Measurements from ENCODE around the gene BBIP1.

The BBIP1 gene

DNA sequence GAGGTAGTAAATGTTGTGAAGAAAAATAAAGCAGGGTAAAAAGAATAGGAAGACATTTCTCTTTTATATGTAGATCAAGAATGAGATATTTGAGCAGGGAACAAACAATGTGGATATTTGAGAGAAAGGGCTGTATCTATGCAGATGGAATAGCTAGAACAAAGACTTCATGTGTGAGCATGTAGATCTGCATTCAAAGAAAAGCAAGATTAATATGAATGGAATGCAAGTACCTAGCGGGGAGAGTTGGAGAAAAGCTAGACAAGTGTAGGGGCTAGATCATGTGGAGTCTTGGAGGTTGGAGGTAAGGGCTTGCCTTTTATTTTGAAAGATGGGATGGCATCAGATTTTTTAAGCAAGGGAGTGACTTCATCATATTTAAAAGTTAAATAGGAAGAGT lies 27.5 kb upstream of the BBIP1 start:
- TF ChIP-seq, protein P1, sequence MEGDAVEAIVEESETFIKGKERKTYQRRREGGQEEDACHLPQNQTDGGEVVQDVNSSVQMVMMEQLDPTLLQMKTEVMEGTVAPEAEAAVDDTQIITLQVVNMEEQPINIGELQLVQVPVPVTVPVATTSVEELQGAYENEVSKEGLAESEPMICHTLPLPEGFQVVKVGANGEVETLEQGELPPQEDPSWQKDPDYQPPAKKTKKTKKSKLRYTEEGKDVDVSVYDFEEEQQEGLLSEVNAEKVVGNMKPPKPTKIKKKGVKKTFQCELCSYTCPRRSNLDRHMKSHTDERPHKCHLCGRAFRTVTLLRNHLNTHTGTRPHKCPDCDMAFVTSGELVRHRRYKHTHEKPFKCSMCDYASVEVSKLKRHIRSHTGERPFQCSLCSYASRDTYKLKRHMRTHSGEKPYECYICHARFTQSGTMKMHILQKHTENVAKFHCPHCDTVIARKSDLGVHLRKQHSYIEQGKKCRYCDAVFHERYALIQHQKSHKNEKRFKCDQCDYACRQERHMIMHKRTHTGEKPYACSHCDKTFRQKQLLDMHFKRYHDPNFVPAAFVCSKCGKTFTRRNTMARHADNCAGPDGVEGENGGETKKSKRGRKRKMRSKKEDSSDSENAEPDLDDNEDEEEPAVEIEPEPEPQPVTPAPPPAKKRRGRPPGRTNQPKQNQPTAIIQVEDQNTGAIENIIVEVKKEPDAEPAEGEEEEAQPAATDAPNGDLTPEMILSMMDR (IDR thresholded peaks at IDR 0.05; ENCODE audit: extremely low read depth, missing control alignments) = no peak
- no peak for DNase-seq (ENCODE audit: low spot score)

DNA sequence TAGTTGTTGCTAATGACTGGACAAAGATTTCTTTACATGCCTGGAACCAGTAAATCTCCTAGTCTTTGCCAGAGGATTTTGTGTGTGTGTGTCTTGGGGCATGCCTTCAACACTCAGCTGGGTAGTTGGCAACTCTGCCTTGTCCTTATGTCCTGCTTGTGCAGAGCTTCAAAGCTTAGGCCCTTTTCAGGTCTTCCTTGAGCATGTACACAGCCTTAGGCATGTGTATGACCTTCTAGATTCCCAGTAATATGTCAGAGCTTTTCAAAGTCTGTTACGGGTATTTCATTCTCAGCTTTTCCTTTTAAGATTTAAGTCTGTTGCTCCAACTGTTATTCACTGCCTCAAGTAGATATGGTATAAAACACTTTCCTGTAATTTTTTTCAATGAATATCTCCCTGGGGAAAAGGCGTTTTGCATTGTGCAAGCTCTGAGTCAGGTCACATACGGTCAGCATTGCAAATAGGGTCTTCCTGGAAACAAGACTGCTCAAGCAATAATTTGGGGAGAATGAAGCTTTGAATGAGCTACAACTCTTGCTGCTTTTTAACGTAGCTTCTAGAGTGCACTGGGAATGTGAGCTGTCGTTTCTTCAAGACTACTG lies 25.9 kb upstream of the BBIP1 start:
- TF ChIP-seq, protein P1 (IDR thresholded peaks at IDR 0.05; ENCODE audit: extremely low read depth, missing control alignments) = no peak
- no peak for DNase-seq (ENCODE audit: low spot score)

DNA sequence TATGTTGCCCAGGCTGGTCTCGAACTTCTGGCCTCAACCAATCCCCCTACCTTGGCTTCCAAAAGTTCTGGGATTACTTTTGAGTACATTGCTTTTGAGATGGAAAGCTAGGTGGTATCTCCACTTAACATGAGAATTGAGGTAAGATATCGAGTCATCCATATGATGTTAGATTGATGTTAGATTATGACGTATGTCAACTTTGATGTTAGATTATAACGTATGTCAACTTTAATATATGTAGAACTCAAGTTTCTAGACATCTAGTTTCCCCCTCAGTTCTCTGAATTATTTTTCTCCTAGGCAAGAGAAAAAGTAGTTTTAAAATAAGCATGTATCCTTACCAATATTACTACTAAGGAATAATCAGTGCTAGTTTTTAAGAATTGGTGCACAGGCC lies 20.4 kb upstream of the BBIP1 start:
- TF ChIP-seq, protein P1 (IDR thresholded peaks at IDR 0.05; ENCODE audit: extremely low read depth, missing control alignments) = no peak
- DNase-seq (ENCODE audit: low spot score) = no peak

DNA sequence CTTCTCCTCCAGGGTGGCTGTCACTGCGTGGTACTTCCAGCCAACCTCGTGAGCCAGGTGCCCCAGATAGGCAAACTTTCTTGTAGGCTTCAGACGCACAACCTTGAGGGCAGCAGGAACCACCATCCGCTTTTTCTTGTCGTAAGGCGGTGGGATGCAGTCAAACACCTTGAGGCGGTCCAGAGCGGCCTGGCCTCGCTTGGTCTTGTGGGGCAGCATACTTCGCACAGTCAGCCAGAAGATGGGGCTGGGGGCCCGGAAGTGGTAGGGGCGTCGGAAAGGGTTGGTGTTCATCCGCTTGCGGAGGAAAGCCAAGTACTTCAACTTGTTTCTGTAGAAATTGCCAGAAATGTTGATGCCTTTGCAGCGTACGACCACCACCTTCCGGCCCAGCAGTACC lies 17.8 kb upstream of the BBIP1 start:
- no peak for DNase-seq (ENCODE audit: low spot score)
- TF ChIP-seq, protein P1 (IDR thresholded peaks at IDR 0.05; ENCODE audit: extremely low read depth, missing control alignments) = no peak

DNA sequence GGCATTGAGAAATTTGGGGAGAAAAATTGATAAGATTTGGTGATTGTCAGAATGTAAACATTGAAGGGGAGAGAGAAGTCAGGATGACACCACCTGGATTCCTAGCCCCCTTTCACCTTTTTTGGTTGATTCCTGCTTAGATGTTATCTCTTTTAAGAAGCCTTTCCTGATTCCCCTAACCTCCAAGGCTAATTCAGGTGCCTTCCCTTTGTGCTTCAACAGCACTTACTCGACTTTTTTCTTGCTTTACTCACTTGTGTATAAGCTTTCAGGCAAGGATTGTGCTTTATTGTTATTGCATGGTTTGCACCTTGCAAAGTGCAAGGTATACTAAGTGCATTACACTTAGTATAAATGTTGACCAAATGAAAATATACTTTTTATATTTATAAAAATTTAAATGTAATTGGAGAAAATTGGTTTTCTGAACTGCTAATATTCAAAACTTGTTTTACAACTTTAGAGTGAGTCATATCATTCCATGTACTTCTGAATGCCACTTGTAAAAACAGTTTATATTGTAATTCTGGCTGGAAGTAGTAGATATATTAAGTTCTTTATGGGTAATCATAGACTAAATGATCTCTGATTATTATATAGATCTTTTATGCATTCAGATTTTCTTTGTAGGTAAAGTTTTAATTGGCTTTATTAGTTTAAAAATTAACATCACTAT lies 13.7 kb upstream of the BBIP1 start:
- no peak for DNase-seq (ENCODE audit: low spot score)
- TF ChIP-seq, protein P1 (IDR thresholded peaks at IDR 0.05; ENCODE audit: extremely low read depth, missing control alignments) = no peak

DNA sequence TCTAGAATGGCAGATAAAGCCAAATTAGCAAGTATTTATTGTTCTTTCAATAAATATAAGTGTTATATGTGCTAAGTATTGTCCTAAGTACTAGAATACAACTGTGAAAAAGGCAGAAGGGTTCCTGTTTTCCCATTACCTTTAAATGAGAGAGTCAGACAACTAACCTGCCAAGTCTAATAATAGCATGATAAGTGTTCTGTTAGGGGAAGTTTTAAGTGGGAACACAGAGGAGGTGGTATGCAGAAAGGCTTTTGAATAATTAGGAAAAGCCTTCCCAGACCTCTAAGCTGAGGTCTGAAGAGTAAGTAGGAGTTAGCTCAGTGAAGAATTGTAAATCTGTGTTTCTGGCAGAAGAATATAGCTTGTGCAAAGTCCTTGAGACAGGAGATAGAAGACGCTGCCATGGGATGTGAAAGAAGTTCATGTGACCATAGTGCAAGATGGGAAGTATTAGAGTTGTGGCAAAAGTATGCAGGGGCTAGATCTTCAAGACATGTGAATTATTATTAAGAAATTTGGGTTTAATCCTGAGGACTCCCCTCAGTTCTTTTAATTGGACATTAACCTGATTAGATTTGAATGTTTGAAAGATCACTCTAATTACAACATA lies 12.9 kb upstream of the BBIP1 start:
- TF ChIP-seq, protein P1 (IDR thresholded peaks at IDR 0.05; ENCODE audit: extremely low read depth, missing control alignments) = no peak
- DNase-seq (ENCODE audit: low spot score) = no peak

DNA sequence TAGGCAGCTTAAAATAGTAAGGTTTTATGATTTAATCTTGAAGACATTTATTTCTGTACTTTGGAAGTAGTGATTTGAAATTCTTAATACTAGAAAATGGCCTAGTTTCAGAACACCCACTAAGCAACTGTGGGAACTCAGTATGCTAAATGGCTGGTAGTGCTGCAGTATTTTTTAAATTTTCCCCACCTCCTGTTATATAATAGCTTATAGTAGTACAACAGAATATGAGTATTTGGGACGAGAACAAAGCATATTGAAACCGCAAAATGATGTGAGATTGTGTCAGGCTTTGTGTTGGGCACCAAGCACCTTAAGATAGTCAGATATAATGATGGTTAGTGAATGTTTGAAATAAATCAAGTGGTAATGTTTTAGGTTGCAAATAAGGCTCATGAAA lies 8.5 kb upstream of the BBIP1 start:
- TF ChIP-seq, protein P1 (IDR thresholded peaks at IDR 0.05; ENCODE audit: extremely low read depth, missing control alignments) = no peak
- DNase-seq (ENCODE audit: low spot score) = no peak
